GM12872 (cell line): ENCODE data around the gene EIF3L.

Source experiments
- CTCF ChIP-seq: IDR thresholded peaks from 3 replicates; pipeline ENCODE4 v1.5.1; 2011; ENCODE audit warnings: low read depth, mild to moderate bottlenecking, low read length, moderate library complexity; ENCODE audit not compliant: insufficient read depth

The EIF3L gene

DNA sequence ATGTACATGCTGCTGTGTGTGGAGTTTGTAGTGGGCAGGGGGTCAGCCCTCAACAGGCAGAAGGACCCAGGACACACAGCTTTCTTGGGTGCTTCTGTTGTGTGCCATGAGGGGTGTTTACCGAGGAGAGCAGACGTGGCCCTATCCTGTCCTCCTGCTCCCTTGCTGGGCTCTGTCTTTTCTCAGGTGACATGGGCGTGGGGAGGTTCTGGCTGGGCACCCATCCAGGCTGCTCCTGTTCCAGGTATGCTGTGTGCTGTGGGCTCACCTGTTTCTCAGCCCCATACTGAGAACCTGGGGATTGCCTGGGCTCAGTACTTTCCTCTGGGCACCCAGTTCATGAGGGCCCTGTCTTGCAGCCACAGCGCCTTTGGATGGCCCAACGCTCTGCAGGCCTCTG, 80.2 kb downstream of the EIF3L start:
- no peak for TF ChIP-seq CTCF

DNA sequence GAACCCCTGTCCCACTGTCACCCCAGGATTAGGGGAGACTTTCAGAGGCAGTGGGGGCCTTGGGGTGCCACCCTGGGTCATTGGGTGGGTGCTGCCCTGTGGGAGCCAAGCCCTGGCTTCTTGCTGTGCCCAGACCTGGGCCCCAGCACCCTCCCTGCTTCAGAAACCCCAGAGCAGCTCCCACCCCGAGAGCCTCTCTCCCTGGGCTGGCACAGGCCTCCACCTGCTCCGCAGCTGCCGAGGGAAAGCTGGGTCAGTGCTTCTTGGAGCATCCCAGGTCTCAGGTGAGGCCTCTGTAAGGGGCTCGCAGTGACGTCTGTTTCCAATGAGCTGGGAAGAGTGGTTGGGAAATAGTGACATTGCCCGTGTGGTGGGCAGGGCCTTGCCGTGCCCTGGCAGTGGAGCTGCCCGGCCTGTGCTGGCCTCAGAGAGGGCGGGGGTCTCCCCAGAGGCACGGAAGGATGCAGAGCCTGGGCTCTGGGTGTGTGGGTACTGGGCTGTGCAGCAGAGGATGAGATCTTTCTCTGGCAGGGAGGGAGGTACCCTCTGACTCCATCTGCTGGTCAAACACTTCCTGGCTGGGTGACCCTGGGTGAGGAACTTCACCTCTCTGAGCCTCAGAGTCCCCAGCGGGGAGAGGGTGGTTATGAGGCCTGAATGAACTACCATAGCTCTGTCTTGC, 81.2 kb downstream of the EIF3L start:
- TF ChIP-seq CTCF: peak; percentile 65

DNA sequence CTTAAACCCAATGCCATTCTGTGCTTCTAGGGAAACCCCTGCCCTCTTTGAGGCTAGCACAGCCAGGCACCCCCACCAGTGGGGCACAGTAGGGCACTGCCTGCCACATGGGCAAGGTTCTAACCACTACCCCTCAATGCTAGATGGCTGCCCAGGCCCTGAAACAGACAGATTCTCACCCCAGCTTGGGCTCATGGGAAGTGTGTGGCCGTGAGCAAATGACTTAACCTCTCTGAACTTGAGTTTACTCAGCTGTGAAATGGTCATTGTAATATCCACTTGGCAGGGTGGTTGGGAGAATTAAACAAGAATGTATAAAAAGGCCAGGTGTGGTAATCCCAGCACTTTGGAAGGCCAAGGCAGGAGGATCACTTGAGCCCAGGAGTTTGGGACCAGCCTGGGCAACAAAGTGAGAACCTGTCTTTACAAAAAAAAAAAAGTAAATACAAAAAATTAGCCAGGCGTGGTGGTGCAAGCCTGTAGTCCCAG, 81.8 kb downstream of the EIF3L start:
- no peak for TF ChIP-seq CTCF

DNA sequence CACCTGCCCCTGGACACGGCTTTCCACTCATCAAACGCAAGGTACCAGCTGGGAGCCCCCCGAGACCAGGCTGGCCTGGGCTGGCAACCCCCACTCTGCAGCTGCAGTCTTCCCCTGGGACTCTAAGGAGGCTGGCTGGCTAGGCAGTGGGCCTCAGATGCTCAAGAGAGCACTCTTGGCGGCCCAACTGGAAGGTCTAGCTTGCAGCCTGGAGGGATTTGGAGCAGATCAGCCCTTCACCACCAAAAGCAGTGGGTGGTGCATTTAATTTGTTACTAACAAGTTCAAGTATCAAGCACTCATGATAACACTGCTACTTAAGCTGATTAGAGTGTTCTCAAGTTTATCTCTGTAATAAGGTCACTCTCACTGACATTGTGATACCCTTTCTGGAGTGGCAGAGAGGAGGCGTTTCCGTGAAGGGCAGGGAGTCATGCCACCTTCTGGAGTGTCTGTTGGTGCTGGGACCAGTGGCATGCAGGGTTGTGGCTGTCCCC, 82.7 kb downstream of the EIF3L start:
- no peak for TF ChIP-seq CTCF

GRCh38 chr22:37932401-37932800, 83.2 kb downstream of the EIF3L start:
- no peak for TF ChIP-seq CTCF

GRCh38 chr22:37932821-37933578, 83.8 kb downstream of the EIF3L start:
- TF ChIP-seq CTCF: no peak

DNA sequence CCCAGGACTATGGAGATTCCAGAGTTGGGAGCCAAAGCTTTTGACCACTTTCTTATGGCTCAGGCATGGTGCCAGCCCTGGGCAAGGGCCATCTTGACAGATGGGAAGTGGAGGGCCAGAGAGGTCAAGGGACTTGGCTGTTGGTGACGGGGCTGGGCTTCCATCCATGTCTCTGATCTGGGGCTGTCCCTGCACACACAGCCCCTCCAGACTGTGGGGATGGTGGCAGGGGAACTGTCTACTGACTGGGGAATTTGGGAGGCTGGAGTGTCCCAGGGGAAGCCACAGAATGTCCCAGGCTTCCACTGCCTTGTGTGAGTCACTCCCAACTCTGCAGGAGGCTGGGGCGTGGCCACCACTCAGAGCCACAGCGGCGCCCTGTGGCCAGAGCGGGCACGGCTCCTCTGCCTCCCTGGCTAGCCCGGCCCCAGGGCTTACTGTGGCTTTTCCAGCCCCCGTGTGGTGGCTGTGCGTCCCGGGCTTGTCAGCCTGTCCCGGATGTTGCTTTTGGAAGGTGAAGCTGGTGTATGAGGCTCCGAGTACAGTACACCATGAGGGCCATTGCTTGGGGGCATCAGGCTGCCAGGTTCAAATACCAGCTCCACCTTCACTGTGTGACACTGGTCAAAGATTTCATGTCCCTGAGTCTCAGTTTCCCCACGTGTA, 84.6 kb downstream of the EIF3L start:
- TF ChIP-seq CTCF: peak; percentile 99
